Suprapubic skin (tissue), 4 donors: ENCODE data around the gene ANKS4B.

Experiments
- EP300 ChIP-seq: sonication (generic); formaldehyde crosslinking; IDR thresholded peaks from one replicate; pipeline ENCODE4 v1.6.1; 2017; ENCODE audit warnings: antibody characterized with exemption
- POLR2A ChIP-seq, 2 donors: fragments of 450-650 bp; IDR thresholded peaks; one replicate each; pipeline ENCODE4 v1.6.1; 2017; ENCODE audit warnings: antibody characterized with exemption in 2 of 2, mild to moderate bottlenecking in 2 of 2, moderate library complexity in 2 of 2
- POLR2AphosphoS5 ChIP-seq, 3 donors: sonication (generic); formaldehyde crosslinking; IDR thresholded peaks; one replicate each; pipeline ENCODE4 v1.6.1; 2017; ENCODE audit warnings: antibody characterized with exemption in 3 of 3
- TF ChIP-seq, protein P1 (sequence below), 2 donors: fragments of 200-600 bp in 1 of 2; fragments of 450-650 bp in 1 of 2; sonication (generic) in 1 of 2; IDR thresholded peaks; one replicate each; pipeline ENCODE4 v1.5.1; 2016 to 2019; ENCODE audit warnings: antibody characterized with exemption in 2 of 2, mild to moderate bottlenecking in 1 of 2, moderate library complexity in 1 of 2

DNA sequence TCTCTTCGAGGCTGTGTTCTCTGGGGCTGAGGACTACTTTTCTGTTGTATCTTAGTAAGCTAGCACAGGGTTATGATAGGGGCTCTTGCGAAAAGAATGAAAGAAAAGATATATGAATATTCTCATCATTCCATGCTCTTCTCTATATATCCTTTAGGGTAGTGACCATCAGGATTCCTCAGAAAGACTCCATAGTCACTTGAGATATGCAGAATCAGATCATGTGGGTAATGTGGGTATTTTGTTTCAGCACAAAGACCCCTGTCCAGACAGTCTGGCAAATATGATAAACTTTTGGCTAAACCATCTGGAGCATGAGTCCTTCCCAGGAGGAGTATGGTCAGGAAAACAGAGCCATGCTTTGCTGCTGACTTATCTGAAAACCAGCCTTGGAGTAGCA is 23.1 kb downstream of the ANKS4B start:
- TF ChIP-seq, protein P1, sequence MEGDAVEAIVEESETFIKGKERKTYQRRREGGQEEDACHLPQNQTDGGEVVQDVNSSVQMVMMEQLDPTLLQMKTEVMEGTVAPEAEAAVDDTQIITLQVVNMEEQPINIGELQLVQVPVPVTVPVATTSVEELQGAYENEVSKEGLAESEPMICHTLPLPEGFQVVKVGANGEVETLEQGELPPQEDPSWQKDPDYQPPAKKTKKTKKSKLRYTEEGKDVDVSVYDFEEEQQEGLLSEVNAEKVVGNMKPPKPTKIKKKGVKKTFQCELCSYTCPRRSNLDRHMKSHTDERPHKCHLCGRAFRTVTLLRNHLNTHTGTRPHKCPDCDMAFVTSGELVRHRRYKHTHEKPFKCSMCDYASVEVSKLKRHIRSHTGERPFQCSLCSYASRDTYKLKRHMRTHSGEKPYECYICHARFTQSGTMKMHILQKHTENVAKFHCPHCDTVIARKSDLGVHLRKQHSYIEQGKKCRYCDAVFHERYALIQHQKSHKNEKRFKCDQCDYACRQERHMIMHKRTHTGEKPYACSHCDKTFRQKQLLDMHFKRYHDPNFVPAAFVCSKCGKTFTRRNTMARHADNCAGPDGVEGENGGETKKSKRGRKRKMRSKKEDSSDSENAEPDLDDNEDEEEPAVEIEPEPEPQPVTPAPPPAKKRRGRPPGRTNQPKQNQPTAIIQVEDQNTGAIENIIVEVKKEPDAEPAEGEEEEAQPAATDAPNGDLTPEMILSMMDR (IDR thresholded peaks at IDR 0.05), result no peak
- no peak for TF ChIP-seq POLR2A (IDR thresholded peaks at IDR 0.05)
- no peak for TF ChIP-seq EP300
- no peak for TF ChIP-seq POLR2AphosphoS5 (IDR thresholded peaks at IDR 0.05)
